T1000 (cell line): ENCODE results near the gene CFAP97D1.

Experiments used
- DNase-seq: peaks from one replicate; lab custom pipeline; 2025; ENCODE audit warnings: mixed read lengths; lab: John Stamatoyannopoulos, UW

The CFAP97D1 gene

DNA sequence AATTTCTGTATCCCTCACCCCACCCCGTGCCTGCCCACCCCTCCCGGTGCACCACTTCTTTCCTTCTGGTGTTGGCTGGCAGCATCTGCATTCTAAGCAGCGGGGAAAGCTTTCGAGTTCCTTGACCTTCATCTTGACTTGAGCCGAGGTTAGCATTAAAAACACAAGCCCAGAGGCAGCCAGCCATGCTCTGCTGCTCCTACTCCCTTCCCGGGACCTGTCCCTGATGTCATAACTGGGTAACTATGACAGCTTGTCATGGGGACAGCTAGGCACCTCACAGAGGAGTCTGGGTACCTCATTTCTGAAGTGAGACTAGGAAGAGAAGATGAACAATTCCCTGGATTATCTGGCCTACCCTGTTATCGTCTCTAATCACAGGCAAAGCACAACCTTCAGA lies at the start of gene CFAP97D1:
TSS of gene CFAP97D1 (plus strand) at position 301 of the 400 bp plus-strand sequence. CDS start at position 329, 28 bp downstream.
- DNase-seq: no peak

DNA sequence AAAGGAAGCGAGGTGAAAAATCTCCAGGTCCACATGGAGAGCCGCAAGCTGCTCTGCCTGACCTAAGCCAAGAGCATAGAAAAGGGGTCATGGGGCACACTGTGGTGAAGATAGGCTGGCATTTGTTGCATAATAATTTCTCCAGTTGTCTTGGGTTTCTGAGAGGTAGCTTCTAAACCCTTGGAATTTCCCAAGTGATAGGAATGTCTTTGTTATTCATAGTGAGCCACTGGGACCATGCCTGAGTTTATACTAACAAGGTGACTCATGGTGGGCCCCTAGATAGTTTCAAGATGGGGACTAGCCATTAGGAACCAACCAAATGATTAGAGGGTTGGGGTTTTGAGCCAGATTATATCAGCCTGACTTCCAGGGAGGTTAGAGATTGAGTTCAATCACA lies 47.3 kb upstream of the CFAP97D1 start:
- peak; percentile 53 for DNase-seq

DNA sequence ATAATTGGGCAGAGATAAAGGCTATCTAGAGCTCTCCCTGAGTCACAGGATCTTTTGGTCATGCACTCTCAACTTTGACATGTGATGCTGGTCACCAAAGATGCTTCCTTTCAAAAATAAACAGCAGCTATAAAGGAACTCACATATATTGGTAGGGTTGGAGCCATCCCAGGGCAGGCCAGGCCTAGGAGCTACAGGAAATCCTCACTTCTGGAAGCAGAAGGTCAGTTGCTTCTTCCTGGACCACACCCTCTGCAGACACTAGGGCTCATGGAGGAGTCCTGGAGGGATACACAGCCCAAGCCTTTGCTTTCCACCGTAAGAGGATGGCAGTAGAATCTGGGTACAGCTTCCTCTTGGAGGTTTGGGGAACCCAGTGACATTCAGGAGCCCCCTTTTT lies 46.3 kb upstream of the CFAP97D1 start:
- no peak for DNase-seq

DNA sequence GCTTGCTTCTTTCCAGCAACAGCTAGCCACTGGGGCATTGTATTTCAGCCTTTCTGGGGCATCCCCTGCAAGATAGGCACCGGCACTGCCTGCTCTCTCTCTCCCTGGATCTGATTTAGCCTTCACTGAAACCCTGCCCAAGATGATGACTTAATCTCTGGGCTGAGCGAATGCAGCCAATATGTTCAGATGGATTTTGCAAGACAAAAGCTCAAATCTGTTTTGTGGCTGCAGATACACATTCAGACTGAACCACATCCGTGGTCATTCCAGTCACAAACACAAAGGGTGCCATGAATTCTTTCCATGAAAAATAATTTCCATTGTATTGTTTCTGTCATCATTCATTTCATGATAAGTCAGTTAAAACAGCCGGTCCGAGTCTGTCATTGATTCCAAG lies 45.9 kb upstream of the CFAP97D1 start:
- no peak for DNase-seq

DNA sequence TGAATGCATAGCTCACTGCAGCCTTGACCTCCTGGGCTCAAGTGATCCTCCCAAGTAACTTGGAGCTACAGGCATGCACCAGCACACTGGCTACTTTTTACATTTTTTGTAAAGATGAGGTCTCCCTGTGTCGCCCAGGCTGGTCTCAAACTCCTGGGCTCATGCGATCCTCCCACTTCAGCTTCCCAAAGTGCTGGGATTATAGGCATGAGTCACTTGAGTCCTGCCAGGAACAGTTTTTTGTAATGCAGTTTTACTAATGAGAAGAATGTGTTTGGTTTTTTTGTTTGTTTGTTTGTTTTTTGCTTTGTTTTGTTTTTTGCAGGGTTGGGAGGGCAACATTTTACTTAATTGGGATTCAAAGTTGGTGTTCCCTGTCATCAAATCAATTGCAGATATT lies 43.8 kb upstream of the CFAP97D1 start:
- DNase-seq: no peak

DNA sequence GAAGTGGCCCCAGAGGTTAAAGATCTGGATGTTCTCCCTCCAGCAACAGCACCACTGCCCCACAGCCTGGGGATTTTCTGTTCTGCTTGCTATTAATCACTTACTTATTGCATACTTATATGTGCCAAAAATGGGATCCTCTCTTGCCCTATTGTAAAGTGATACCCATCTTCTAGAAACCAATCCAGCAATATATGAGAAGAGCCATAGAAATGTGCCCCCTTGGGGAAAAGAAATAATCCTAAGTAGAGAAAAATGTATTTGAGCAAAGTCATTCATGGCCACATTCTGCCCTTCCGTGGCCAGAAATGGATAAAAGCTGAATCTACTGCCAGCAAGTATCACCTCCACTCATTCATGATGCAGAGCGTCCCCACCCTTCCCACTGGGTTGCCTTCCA lies 42.5 kb upstream of the CFAP97D1 start:
- DNase-seq: no peak

DNA sequence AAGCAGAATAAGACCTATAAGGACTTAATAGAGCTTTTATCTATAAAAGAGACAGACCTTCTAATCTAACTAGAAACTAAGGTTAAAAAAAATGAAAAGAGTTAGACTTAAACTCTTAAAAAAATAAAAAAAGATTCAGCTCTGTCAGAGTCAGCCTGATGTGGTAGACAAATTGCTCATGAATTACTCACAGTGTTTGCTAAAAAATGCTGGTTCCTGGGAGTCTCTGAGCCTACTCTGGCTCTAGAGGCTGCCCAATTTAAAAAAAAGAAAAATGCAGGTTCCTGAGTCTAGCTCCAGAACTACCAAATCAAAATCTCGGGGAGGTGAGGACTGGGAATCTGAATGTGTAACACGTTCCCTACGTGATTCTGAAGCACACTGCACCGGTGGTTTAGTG lies 39.7 kb upstream of the CFAP97D1 start:
- DNase-seq: no peak

DNA sequence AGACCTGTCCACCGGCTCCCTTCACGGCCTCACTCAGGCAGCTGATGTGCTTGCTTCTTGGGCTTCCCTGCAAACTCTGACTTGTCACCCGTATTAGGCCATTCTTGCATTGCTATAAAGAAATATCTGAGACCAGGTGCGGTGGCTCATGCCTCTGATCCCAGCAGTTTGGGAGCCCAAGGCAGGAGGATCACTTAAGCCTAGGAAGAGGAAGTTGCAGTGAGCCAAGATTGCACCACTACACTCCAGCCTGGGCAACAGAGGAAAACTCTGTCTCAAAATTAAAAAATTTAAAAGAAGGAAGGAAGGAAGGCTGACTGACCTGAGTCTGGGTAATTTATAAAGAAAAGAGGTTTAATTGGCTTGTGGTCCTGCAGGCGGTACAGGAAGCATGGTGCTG lies 38.6 kb upstream of the CFAP97D1 start:
- no peak for DNase-seq

DNA sequence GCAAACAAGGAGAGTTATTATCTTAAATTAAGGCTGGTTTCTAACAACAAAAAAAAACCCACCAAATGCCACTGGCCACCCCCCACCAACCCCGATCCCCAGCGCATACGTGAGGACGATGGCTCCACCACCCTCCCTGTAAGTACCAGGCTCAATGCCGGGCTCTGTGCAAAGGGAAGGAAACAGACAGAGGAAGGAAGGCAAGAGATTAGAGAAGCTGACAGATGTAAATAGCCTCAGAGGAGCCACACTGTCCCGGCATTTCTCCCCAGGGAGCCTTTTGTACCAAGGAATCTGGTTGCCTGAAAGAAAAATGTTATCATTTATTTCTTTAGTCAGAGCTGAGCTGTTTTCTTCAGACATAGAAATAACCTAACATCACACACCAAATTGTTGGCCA lies 34.7 kb upstream of the CFAP97D1 start:
- no peak for DNase-seq

DNA sequence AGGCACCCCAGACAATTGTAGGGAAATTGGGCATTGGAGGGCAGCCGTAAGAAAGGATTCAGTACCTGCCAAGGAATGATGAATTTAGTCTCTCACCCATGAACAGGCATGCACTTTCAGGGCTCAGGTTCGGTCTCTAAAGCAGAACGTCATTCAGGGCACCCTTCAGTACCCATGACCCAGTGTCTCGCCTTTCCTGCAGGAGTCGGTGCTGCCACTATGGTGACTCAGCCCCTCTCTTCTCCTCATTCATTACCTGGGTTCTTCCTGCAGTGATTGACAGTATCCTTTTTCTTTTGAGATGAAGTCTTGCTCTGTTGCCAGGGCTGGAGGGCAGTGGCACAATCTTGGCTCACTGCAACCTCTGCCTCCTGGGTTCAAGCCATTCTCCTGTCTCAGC lies 30.1 kb upstream of the CFAP97D1 start:
- DNase-seq: no peak

DNA sequence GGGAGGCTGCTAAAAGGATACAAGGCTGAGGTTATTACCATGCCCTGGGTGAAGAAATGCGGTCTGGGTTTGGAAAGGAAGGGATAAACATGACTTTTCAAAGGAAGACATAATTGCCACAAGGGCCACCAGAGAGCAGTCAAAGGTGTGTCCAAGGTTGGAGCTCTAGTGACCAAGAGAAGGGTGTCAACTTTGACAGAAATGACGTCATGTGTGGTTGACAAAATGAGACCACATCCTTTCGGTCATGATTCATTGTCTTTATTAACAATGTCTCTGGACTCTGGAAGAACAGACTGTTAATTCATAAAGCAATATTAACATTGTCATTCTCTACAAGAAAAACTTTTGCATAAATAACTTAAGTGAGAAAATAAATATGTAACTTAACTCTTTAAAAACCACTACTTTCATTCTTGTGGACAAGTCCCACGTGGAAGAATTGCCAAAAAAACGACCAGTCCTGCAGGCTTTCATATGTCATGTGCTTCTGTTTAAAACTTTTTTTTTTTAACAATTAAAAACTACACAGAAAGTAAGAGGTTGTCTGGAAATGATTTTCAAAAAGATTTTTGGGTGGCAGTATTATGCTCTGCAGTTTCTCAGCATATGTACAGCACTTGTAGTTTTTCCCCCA lies 26.6 kb upstream of the CFAP97D1 start:
- no peak for DNase-seq

DNA sequence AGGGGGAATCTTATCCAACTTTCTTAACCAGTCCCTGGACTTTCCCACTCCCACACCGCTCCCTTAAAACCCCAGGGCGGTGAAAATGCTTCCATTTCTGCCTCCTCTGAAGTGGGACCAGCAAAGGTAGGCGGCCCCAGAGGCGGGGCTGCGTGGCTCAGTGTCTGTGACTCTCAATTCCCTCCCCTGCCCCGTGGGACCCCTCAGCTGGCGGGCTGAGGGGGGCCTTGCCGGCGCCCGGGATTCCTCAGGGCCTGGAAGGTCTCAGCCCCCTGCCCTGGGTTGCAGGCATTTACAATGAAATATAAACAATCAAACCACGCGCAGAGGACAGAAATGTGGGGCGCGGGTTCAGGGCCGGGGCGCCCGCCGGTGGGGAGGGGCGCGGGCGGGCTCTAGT lies 25.3 kb upstream of the CFAP97D1 start:
- DNase-seq: no peak

DNA sequence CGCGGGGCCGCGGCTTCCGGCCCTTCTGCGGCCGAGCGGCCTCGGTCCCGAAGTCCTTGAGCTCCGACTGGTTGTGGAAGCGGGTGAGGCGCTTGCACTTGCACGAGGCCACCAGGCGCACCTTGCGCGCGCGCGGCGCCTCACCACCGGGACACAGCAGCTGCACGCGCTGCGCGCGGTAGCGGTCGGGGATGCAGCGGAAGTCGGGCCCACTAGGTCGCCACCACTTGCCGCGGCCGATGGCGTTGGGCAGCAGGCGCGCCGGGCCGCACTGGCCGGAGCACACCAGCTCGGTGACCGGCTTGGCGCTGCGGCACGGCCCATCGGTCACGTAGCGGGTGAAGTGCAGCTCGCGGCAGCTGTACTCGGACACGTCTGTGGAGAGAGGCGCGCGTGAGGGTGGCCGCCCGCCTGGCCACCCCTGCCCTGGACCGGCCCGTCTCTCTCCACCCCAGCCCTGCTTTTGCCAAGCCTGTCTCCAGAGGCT lies 24.8 kb upstream of the CFAP97D1 start:
- no peak for DNase-seq

DNA sequence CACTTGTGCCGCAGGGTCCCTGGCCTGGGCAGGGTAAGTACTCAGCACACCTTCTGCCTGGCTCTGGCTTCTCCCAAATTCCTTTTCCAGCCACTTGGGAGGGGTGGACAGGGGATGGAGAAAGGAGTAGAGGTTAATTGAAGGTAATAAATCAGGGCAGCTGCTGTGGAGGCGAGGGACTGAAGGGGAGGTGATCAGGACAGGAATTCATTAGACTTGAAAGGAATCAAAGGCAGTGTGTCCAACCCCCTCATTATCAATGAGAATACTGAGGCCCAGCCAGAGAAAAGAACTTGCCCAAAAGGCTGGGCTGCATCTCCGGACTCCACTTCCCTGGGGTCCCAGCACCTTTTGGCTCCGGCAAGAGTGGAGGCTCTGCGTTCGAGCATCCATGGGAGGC lies 24.0 kb upstream of the CFAP97D1 start:
- DNase-seq: no peak

DNA sequence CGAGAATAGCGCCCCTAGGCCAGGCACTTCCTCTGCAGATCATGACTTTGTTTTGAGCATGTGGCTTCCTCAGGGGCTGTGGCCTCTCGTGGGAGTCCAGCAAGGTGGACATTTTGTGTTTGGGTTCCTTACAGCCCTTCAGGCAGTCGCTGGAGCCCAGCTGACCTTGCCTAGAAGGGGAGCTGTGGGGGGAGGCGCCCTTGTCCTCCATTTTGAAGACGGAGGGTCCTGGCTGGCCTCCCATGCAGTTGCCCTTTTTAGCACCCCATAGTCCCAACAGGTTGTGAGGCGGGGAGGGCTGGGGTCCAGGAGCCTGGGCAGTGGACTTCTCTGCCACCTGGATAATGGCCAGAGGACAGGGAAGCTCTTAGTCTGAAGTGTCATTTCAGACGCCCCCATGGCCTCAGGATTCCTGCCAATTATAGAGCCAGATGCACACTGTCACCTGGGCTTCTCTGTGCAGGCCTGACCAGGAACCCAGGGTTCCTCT lies 23.0 kb upstream of the CFAP97D1 start:
- DNase-seq: no peak

DNA sequence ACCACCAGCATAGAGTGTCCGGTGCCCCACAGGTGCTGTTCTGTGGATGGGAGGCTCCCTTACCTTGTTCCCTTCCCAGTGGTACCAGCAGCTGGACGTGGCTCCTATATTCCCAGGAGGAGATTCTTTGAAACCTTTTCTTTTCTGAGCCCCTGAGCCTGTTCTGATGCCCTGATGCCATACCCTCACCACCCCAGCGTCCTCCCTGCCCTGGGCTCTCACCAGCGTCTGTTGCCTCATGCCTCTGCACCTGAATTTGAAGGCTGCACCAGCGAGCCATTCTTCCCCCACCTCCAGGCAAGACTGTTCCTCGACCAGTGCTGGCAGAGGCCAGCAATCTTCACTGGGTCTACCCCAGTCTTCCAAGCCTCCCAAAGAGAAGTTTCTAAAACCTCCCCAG lies 22.1 kb upstream of the CFAP97D1 start:
- DNase-seq: no peak

DNA sequence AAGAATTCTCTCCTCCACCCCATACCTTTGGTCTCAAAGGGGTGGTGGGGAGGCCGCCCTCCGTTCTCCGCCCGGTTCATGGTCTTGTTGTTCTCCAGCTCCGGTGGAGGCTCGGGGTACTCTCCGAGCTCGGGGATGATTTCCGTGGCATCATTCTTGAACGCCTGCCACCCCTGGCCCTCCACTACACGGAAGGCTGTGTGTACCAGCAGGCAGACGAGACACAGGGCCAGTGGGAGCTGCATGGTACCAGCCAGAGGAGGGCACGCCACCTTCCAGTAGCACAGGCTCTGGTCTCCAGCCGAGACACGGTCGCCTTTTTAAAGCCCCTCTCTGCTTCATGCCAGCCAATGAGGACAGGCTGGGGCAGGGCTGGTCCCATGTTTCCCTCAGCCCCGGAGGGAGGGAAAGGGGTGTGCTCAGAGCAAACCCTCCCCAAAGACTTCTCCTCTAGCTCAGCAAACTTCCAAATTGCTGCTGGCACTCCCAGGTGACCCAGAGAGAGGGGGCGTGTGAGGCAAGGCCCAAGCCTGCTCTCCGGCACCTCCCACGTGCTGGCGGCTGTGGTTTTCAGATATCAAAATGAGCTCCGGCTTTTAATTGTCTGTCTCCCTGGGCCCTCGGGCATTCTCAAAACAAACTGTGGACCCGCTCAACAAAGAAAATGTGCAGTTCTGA lies 21.6 kb upstream of the CFAP97D1 start, which contains the start of gene SOST:
TSS of gene SOST (minus strand) at position 295 of the 678 bp plus-strand sequence. CDS start at position 245, 50 bp downstream.
- no peak for DNase-seq

DNA sequence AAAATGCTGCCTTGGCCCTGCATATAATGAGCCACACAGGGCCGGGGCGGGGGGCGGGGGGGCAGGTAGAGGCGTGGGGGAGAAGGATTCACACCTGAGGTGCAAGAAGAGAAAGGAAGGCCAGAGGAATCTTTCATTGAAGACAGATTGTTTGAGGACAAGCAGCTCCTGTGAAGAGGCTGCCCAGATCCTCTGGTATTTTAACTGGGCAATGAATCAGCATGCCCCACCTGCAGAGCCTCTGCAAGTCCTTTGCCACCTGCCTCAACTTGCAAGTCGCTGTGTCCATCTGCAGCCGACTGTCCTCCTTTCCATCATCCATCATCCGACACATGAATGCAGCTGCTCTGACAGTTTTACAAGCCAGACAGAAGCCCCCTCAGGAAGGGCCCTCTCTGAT lies 20.4 kb upstream of the CFAP97D1 start:
- DNase-seq: no peak

DNA sequence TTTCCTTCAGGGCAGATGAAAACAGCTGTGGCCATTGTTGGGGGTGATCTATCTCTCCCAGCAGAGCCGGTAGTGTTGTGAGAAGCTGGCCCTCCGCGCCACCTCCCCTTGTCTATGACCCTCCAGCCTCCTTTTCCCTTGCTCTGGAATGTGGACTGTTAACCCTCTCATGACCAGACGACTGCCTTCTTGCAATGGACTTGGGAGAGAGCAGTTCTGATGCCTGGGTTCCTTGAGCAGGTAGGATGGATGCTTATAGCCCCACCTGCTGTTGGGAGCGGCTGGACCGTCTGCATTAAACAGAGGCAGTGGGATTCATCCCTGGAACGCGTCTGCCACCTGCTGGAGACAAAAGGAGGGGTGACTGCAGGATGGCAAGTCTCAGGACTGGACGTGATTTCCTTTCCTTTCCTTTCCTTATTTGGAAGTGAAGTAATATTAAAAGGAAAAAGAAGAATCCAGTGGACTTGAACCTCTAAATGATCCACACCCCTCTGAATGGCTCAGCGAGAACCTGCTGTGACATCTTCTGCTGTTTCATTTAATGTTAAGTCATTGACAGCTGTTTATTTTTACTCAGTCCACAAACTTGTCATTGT lies 19.9 kb upstream of the CFAP97D1 start:
- DNase-seq: peak; percentile 88

DNA sequence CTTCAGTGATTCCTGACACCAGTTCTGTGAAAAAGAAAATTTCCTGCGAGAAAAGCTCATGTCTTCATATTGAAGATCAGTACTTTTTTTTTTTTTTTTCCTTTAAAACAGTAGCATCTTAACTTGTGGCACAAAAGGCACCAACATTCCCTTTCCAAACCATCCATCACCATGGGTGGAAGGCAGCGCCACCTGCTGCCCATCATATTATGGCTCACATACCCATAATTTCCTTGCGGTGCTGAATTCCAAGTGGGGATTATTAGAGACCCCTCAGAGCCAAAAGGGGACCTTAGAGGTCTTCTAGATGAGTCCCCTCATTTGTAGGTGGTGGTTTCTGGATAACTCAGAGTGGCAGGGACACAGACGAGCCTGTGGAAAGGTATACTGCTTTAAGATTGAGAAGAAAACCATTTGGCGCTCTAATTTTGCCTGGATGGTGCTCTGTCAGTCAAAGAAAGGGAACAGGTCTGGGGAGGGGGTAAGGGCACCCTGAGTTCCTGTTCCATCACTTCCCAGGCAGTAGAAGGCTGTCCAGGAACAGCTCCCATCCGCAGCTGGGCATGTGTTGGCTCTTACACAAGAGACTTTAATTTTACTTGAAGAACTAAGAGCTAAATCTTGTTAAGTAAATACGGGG lies 13.7 kb upstream of the CFAP97D1 start:
- DNase-seq: no peak

DNA sequence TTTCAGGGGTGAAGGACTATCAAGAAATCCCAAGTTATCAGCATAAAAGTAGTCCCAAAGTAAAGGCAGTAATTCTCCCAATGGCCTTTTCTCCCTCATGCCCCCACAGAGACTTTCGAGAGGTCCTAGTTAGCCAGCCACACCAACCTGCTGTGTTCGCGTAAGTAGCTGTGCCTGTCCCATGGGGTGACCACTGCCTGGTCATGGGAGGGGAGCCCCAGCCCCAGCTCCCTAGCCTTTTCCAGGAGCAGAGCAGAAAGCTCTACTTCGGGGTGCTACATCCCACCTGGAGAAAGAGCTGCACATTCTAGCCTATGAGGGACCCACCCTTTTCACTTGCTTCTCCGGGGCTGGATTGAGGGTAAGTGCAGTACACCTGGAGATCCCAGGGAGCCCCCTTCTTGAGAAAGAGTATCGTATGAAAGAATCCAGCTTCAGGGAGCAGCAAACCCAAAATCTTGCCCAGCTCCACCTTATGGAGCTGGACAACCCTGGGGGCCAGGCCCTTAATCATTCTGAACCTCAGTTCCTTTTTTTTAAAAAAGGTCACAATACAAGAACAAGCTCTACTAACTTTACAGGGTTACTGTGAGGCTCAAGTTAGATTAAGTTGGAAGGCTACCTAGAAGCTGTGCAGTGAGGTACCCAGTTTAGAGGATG lies 13.1 kb upstream of the CFAP97D1 start:
- no peak for DNase-seq

DNA sequence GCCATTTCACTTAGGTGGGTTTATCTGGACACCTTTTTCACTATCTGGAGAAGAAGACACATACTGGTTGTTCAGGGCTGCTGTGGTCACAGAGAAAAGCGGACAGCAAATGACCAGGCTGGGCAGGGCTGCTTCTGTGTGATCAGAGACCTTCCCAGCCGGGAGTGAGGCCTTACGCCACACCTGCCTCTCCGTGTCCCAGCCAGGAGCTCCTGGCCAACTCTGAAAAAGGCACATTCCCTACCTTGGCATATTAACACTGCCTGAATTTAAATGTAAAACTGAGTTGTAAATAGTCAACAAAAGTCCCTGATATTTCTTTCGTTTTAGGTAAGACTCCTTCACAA lies 12.5 kb upstream of the CFAP97D1 start:
- DNase-seq: no peak
